ENCODE data around the gene GALNT17. TPM values are rescaled to one million over a fixed set of nuclear protein-coding genes. Genes with fewer than 3 reads are reported as not detected.

Gene GALNT17
- polyA plus RNA-seq, 2 of the 4 experiments (the other 2 are of a cell fraction) = not detected

- no peaks in the 10 kb centered on the region for H3K9me3 ChIP-seq
- CTCF ChIA-PET = no interaction called here
- ATAC-seq (no peak), DNase-seq (ENCODE audit: low read depth in 1 of 2, low spot score in 1 of 2) (no peak), FAIRE-seq (no peak)
- H3K4me3 ChIP-seq = no peak overlapping the region
- H3K4me1 ChIP-seq = no peaks in the 10 kb centered on the region
- POLR2A ChIA-PET = no interaction called here
- H3K4me2 ChIP-seq = no peak overlapping the region
- 5% methylated on average over 9 of the region's 9 CpGs for WGBS (ENCODE audit: missing lambda C conversion rate)
- TF ChIP-seq ATOH8 (CRISPR knock-in tag; IDR thresholded peaks at IDR 0.05; ENCODE audit: low read depth) (no peak), BHLHE40 (IDR thresholded peaks at IDR 0.05; ENCODE audit: low read depth, low read length) (no peak), HOXB5 (CRISPR knock-in tag; IDR thresholded peaks at IDR 0.05) (no peak), E2F6 (IDR thresholded peaks at IDR 0.05; ENCODE audit: borderline replicate concordance, low read depth) (no peak)
- H3K27ac ChIP-seq = no peak overlapping the region
These were observed 155.0 kb downstream of the GALNT17 start for GRCh38 chr7:71286924-71287323.

- ATAC-seq (no peak), DNase-seq (ENCODE audit: low read depth in 1 of 2, low spot score in 1 of 2) (no peak), FAIRE-seq (no peak)
- POLR2A ChIA-PET = no interaction called here
- H3K27ac ChIP-seq = no peak overlapping the region
- TF ChIP-seq BCL3 (IDR thresholded peaks at IDR 0.05) (no peak), HES2 (IDR thresholded peaks at IDR 0.05) (no peak), PBX3 (IDR thresholded peaks at IDR 0.05) (no peak), SREBF2 (IDR thresholded peaks at IDR 0.05) (no peak), ATOH8 (CRISPR knock-in tag; IDR thresholded peaks at IDR 0.05; ENCODE audit: low read depth) (no peak), FOSL2 (IDR thresholded peaks at IDR 0.05) (no peak), FOSL2 (CRISPR knock-in tag; IDR thresholded peaks at IDR 0.05) (no peak), EHMT2 (IDR thresholded peaks at IDR 0.05; ENCODE audit: low read depth) (no peak), MAX (IDR thresholded peaks at IDR 0.05) (no peak), POLR2AphosphoS2 (conservative IDR thresholded peaks at IDR 0.05; ENCODE audit: low read length) (no peak), ZC3H11A (IDR thresholded peaks at IDR 0.05) (no peak)
- no peaks in the 10 kb centered on the region for H3K9me3 ChIP-seq
- H3K4me1 ChIP-seq = no peaks in the 10 kb centered on the region
- CTCF ChIA-PET = no interaction called here
- 29% methylated on average over 4 of the region's 4 CpGs for WGBS (ENCODE audit: missing lambda C conversion rate)
- no peak overlapping the region for H3K4me3 ChIP-seq
- no peak overlapping the region for H3K4me2 ChIP-seq
These were observed 158.5 kb downstream of the GALNT17 start for GRCh38 chr7:71290452-71290851.

- ChIA-PET CTCF (interaction anchor here (1.2 kb wide), 1 partner anchor 9 kb away, joined by 4 read pairs; no protein-coding TSS in a partner anchor), POLR2A (no interaction called here)
- H3K4me1 ChIP-seq = no peaks in the 10 kb centered on the region
- DNase-seq (ENCODE audit: low read depth in 1 of 2, low spot score in 1 of 2) (no peak), FAIRE-seq (no peak), ATAC-seq (no peak)
- H3K4me3 ChIP-seq = no peak overlapping the region
- H3K27ac ChIP-seq = no peak overlapping the region
- no peaks in the 10 kb centered on the region; the same call in 2 of the 3 replicates for H3K9me3 ChIP-seq
- 48% methylated on average over 6 of the region's 6 CpGs for WGBS (ENCODE audit: missing lambda C conversion rate)
- no peak for TF ChIP-seq ZC3H11A (IDR thresholded peaks at IDR 0.05)
- no peak for TF ChIP-seq REST (IDR thresholded peaks at IDR 0.05)
- TF ChIP-seq HMGXB4 (CRISPR knock-in tag; IDR thresholded peaks at IDR 0.05; ENCODE audit: borderline replicate concordance) = no peak
- no peak for TF ChIP-seq KDM1A (IDR thresholded peaks at IDR 0.05; ENCODE audit: low read depth)
- TF ChIP-seq CHD2 (IDR thresholded peaks at IDR 0.05; ENCODE audit: low read length, partially characterized antibody) = no peak
- no peak for TF ChIP-seq MAFK (IDR thresholded peaks at IDR 0.05; ENCODE audit: partially characterized antibody)
- TF ChIP-seq ZNF302 (CRISPR knock-in tag; IDR thresholded peaks at IDR 0.05) = no peak
- no peak for TF ChIP-seq USF2 (IDR thresholded peaks at IDR 0.05)
- no peak for TF ChIP-seq CEBPB (IDR thresholded peaks at IDR 0.05)
- no peak overlapping the region for H3K4me2 ChIP-seq
These were observed 166.4 kb downstream of the GALNT17 start for GRCh38 chr7:71298378-71298777.
